Dedifferentiated amniotic fluid mesenchymal stem cell (primary cell): ENCODE data around the gene PPIP5K1.

Experiments
- DNase-seq: peaks from one replicate; pipeline ENCODE4 v3.0.0-alpha.2; 2016; ENCODE audit errors: extremely low spot score

PPIP5K1 gene

DNA sequence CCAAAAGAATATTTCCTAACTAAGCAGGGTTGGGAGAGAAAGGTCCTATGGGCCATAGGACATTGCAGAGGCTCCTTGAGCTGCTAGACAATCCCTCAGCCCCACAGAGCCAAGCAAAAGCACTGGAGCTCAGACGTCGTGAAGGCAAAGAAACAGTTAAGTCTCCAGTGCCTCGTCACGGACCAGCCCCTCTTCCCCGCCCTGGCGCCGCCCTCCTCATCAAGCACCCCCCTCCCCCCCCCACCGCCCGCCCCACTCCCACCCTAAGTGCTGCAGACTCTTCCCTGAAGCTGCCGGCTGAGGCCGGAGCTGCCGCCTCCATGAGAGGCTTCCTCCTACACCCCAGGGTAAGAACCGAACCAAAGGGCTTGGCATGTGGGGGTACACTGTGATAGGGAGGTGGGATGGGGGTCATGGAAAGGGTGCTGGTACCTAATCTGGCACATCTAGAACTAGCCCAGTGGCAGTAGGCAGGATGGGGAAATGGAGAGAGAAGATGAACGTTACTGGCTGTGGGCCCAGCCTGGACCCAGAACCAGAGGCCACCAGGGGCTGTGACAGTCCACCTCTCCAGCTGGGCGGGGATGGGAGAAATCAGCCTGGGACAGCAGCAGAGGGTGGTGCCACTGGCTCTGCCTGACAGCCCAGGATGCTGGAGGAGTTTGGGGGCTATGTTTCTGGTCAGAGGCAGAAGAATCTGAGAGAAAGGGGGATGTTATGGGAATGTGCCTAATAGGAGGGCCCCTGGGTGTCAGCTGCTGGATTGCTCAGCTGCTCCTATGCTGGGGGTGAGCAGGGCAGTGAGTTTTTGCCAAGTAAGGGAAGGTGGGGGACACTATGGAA, 72.4 kb downstream of the PPIP5K1 start, which contains the start of gene MAP1A:
TSS of gene MAP1A (plus strand) at position 255 of the 843 bp plus-strand sequence. CDS start 3,866 bp downstream, outside the sequence.
- peak; percentile 54 for DNase-seq

GRCh38 chr15:43516801-43517353, 73.1 kb downstream of the PPIP5K1 start:
- DNase-seq, result peak; percentile 57

- no peak for DNase-seq
These were observed 73.8 kb downstream of the PPIP5K1 start for GRCh38 chr15:43516185-43516584.

- no peak for DNase-seq
These were observed 74.3 kb downstream of the PPIP5K1 start for GRCh38 chr15:43515741-43516140.

DNA sequence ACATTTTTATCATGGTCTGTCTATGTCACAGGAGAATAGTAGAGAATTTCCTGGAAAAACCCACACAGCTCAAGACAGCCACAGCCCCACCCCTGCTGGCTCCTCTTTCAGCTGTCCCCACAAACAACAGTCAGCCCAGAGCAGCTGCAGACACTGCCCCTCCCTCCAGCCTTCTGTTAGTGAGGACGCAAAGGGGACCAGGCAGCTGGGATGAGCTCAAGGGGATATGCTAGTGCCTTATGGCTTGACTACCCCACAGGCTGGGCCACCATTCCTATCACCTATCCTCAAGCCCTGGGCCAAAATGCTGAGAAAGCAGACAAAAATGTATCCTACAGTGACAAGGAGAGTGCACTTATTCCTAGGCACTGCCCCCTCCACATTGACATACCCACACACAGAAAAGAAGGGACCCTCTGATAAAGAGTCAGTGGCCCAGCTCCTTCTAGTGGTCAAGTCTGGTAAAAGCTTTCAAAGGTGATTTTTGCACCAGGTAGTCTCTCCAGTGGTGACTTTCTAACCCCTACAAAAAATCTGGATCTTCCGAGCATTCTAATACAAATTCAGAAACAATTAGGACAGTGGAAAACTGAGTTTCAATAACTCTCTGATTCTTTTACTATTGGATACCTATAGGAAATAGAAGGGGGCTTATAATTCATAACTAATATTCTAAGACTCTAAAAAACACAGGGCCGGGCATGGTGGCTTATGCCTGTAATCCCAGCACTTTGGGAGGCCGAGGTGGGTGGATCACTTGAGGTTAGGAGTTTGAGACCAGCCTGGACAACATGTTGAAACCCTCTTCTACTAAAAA, 75.6 kb downstream of the PPIP5K1 start:
- peak; percentile 34 for DNase-seq

DNA sequence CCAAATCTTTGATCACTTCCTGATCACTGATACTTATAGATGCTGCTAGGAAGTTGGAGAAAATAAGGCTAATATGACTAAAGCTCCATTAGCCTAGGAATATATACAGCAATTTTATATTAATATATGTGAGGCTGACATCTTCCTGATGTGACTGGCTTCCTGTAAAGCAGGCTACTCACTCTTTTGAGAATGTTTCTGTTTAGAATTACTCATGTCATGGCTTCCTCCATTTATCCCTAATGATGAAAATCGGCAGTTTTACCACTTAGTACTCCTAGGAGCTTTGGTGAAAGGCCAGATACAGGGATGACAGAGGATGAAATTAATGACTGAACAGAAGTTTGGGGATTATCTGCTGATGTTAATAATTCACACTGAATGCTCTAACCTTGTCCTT, 76.5 kb downstream of the PPIP5K1 start:
- DNase-seq, result no peak

DNA sequence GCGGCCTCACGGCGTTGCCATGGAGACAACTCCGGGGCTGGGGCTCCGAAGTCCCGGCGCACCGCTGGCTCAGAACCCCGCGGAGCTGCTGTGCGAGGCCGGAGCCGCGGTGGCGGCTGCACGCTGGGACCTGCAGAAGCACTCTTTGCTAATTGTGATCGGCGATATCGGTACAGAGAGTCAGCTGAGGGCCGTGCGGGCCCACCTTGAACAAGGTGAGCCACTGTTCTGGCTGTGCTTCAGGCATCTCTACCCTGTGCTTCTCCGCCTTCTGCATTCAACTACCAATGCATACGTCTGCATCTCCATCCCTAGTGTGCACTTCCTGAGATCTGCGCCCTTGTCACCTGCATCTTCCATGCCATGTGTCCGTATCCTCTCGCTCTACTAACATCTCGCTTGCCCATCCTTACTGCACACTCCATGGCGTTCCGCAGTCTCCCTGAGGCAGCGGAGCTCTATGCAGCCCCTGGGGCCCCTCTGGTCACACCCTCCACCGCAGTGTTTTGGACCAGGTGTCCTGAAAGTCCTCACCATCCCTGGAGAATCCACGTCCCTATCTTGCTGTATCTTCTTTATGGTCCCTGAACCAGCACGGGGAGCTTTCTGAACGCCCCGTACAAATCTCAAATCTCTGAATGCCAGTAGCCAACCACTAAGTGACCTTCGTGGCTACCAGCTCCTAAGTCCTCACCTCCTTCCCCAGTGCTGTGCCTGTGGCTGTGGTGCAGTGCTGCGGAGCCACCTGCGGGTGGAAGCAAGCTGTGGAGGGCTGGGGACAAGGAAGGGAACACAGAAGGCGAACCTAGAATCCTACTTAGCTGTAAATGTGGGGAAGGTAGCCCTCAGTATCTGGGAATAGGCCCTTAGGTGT, 78.8 kb downstream of the PPIP5K1 start:
- no peak for DNase-seq

- DNase-seq, result peak; percentile 98
These were observed 79.6 kb downstream of the PPIP5K1 start for GRCh38 chr15:43510200-43511011.

GRCh38 chr15:43509660-43510199, 80.3 kb downstream of the PPIP5K1 start:
- no peak for DNase-seq

GRCh38 chr15:43508991-43509659, 80.9 kb downstream of the PPIP5K1 start:
- DNase-seq, result no peak

DNA sequence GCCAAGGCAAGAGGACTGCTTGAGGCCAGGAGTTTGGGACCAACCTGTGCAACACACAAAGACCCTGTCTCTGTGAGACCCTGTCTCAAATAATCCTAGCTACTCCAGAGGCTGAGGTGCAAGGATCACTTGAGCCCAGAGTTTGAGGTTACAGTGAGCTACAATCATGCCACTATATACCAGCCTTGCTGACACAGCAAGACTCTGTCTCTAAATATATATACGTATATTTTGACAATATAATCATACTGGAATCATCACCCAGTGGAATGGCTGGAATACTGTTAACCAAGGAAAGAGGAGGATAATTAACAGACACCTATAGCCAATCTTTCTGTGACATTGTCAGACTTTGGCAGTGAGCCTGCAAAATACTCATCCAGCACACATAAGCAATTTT, 81.6 kb downstream of the PPIP5K1 start:
- no peak for DNase-seq

- DNase-seq, result peak; percentile 87
These were observed 84.3 kb downstream of the PPIP5K1 start for GRCh38 chr15:43505738-43506137.

GRCh38 chr15:43499635-43500034, 90.4 kb downstream of the PPIP5K1 start:
- no peak for DNase-seq

DNA sequence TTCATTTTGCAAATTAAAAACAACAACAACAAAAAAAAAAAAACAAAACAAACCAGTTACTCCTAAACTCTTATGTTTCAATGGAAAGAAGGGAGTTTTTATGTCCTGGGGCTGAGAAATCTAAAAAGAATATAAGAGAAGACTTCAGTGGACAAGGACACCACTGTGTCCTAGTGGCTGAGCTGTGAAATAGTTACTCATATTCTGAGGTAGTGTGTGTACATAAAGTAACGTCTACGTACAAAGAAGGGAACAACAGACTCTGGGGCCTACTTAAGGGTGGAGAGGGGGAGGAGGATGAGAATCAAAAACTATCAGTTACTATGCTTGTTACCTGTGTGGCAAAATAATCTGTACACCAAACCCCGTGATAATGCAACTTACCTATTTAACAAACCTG, 91.0 kb downstream of the PPIP5K1 start:
- no peak for DNase-seq

GRCh38 chr15:43493703-43494472, 96.1 kb downstream of the PPIP5K1 start:
- DNase-seq, result no peak

DNA sequence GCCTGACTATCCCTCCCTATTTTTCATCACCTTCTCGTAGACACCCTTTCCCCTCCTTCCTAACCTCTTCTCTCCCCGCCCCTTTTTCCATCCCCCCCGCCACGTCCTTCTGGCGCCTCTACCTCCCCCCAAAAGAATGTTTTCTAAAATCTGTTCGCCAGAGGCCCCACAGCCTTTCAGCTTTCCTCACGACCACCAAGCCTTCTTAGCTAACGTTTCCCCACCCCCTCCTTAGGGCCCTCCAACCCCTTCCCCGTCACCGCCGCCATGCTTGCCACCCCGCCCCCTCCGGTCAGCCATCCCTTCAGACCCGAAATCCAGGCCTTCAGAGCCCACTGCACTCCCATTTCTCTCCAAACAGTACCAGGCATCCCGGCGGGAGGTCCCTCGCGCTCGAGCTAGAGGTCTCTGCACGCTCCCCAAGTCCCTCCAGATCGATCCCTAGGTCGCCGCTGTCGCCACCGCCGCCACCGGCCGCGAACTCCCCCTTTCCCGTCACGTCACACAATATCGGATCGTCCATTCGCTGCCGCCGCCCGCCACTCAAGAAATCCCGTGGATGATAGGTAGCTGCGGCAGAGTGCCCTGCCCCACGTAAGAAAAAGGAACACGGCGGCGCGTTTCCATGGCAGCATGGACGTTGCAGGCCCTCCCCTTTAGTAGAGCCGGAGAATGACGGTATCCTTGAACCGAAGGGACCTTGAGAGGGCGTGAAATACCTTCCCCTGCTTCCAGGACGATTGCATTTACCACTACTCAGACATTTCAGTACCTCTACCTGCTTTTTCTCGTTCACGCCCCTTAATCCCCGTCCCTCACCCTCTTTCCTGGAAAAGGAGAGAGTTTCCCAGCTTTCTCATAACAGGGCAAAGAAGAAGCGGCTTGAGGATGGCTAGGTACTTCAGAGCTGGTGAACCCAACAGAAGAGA, 97.1 kb downstream of the PPIP5K1 start, which contains the start of gene TP53BP1:
TSS of gene TP53BP1 (minus strand) at position 484 of the 929 bp plus-strand sequence. CDS start at position 371, 113 bp downstream.
- DNase-seq, result peak; percentile 94

DNA sequence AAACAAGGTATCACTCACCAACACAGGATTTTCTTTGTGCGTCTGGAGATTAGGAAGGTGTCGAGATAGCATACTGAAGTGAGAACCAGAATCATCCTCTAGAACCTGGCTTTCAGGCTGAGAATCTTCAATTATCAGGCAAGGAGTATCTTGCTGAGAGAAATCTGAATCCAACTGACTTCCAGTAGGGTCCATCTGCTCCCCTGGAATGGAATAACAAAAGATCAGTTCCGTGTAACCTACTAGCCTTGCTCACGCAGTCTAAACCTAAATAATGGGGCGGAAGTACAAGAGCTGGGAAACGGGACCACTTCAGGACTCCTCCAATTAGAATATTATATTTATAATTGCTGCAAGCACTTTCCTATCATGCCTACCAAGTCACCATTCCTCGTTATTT, 97.7 kb downstream of the PPIP5K1 start:
- DNase-seq, result no peak

- DNase-seq, result no peak
These were observed 100.8 kb downstream of the PPIP5K1 start for GRCh38 chr15:43489191-43489590.
